CD14-positive monocyte (primary cell): ENCODE measurements around the gene TMEM164. TPM values are rescaled to one million over a fixed set of nuclear protein-coding genes. Genes with fewer than 3 reads are reported as not detected.
"Not testable (repeated sequence)": the region's sequence is repeated elsewhere in the genome, so short reads cannot be mapped to it uniquely, and the experiment has no call there.

Experiments used
- DNase-seq, 3 donors: peaks; one replicate each; pipeline ENCODE4 v3.0.0-alpha.2; 2011 to 2022
- H2AFZ ChIP-seq: 2 replicates; pipeline ENCODE4 v1.6.0; 2012; ENCODE audit warnings: mild to moderate bottlenecking, low read depth, low read length, inconsistent platforms; ENCODE audit not compliant: insufficient read depth, poor library complexity, severe bottlenecking
- H3K27ac ChIP-seq, 2 donors: 1 replicate in 1 of 2; 2 replicates in 1 of 2; pipeline ENCODE4 v1.5.1; 2012 to 2013; ENCODE audit warnings: low read length in 2 of 2, control low read depth in 1 of 2, inconsistent platforms in 1 of 2, low read depth in 1 of 2, mild to moderate bottlenecking in 1 of 2
- H3K27me3 ChIP-seq, 2 donors: one replicate each; pipeline versions ENCODE4 v1.6.0 to v1.6.1; 2011 to 2013; ENCODE audit warnings: low read length in 2 of 2; ENCODE audit not compliant: control insufficient read depth in 2 of 2, insufficient read depth in 2 of 2
- H3K36me3 ChIP-seq, 2 donors: replicated peaks in 1 of 2; 1 replicate in 1 of 2; 2 replicates in 1 of 2; pipeline versions ENCODE4 v1.5.1 to v1.6.1; 2012 to 2013; ENCODE audit warnings: low read length in 2 of 2, control low read depth in 1 of 2, inconsistent platforms in 1 of 2, mild to moderate bottlenecking in 1 of 2; ENCODE audit not compliant: insufficient read depth in 2 of 2, control insufficient read depth in 1 of 2
- H3K4me1 ChIP-seq, 2 donors: 1 replicate in 1 of 2; 2 replicates in 1 of 2; pipeline versions ENCODE4 v1.5.1 to v1.6.1; 2012 to 2013; ENCODE audit warnings: low read length in 2 of 2, control low read depth in 1 of 2, inconsistent platforms in 1 of 2, mild to moderate bottlenecking in 1 of 2, moderate library complexity in 1 of 2; ENCODE audit not compliant: insufficient read depth in 2 of 2, control insufficient read depth in 1 of 2
- H3K4me2 ChIP-seq: replicated peaks from 2 replicates; pipeline ENCODE3; 2012; ENCODE audit warnings: low read length, moderate library complexity, mild to moderate bottlenecking; ENCODE audit not compliant: poor library complexity, severe bottlenecking; ENCODE audit errors: extremely low read depth
- H3K4me3 ChIP-seq, 3 experiments: fragments of 200-600 bp in 1 of 3; sonication (generic) in 1 of 3; replicated peaks in 1 of 3; 1 replicate in 2 of 3; 2 replicates in 1 of 3; pipeline ENCODE4 v1.5.1; 2011 to 2013; ENCODE audit warnings: low read length in 3 of 3, mild to moderate bottlenecking in 3 of 3, control low read depth in 2 of 3, low read depth in 2 of 3, inconsistent platforms in 1 of 3, moderate library complexity in 1 of 3
- H3K79me2 ChIP-seq: 2 replicates; pipeline ENCODE4 v1.6.0; 2012; ENCODE audit warnings: mild to moderate bottlenecking, control low read depth, inconsistent platforms, low read length, moderate library complexity; ENCODE audit not compliant: insufficient read depth
- H3K9ac ChIP-seq: 2 replicates; pipeline ENCODE4 v1.6.0; 2017; ENCODE audit warnings: low read length, mild to moderate bottlenecking; ENCODE audit not compliant: insufficient read depth, poor library complexity, severe bottlenecking
- H3K9me3 ChIP-seq, 2 donors: replicated peaks in 1 of 2; 1 replicate in 1 of 2; 2 replicates in 1 of 2; pipeline versions ENCODE4 v1.5.1 to v1.6.1; 2012 to 2013; ENCODE audit warnings: low read length in 2 of 2, control low read depth in 1 of 2; ENCODE audit not compliant: control insufficient read depth in 1 of 2, insufficient read depth in 1 of 2
- H4K20me1 ChIP-seq: 2 replicates; pipeline ENCODE4 v1.6.0; 2012; ENCODE audit warnings: mild to moderate bottlenecking, low read length, control low read depth, moderate library complexity; ENCODE audit not compliant: insufficient read depth
- H3K27ac Mint-ChIP-seq, 7 donors: one replicate each; pipeline ENCODE4 v1.8.0; 2020; ENCODE audit warnings: mild to moderate bottlenecking in 7 of 7, mixed read lengths in 7 of 7, moderate library complexity in 6 of 7, inconsistent platforms in 2 of 7
- H3K27me3 Mint-ChIP-seq, 3 donors: one replicate each; pipeline ENCODE4 v1.8.0; 2021 to 2022; ENCODE audit warnings: low read depth in 3 of 3, mild to moderate bottlenecking in 3 of 3, mixed read lengths in 3 of 3, moderate library complexity in 3 of 3, inconsistent platforms in 1 of 3
- H3K36me3 Mint-ChIP-seq, 2 donors: one replicate each; pipeline ENCODE4 v1.8.0; 2020; ENCODE audit warnings: mixed read lengths in 2 of 2, inconsistent platforms in 1 of 2, mild to moderate bottlenecking in 1 of 2
- H3K4me1 Mint-ChIP-seq: one replicate; pipeline ENCODE4 v1.8.0; 2020; ENCODE audit warnings: mild to moderate bottlenecking, mixed read lengths
- H3K4me3 Mint-ChIP-seq, 2 donors: one replicate each; pipeline ENCODE4 v1.8.0; 2020; ENCODE audit warnings: mild to moderate bottlenecking in 2 of 2, mixed read lengths in 2 of 2, moderate library complexity in 1 of 2
- H3K9me3 Mint-ChIP-seq, 7 donors: one replicate each; pipeline ENCODE4 v1.8.0; 2020 to 2022; ENCODE audit warnings: mixed read lengths in 7 of 7, mild to moderate bottlenecking in 6 of 7, moderate library complexity in 6 of 7, inconsistent platforms in 2 of 7
- WGBS: methylation state at CpG from one replicate; pipeline ENCODE4 v1.1.5; 2013; ENCODE audit warnings: missing lambda C conversion rate; ENCODE audit not compliant: insufficient coverage; 5-methylcytosine and 5-hydroxymethylcytosine counted together
- intact Hi-C, 2 donors: fragments of 100-400 bp; cut with micrococcal nuclease; formaldehyde crosslinking; loops; one replicate each; pipeline versions ENCODE4 v1.15.0 to v1.15.1; 2023
- polyA plus RNA-seq, 3 donors: library from polyadenylated mRNA; depleted of rRNA in 1 of 3; unstranded in 2 of 3; stranded (reverse) in 1 of 3; fragments of 300-500 nt in 2 of 3; fragments of >200 nt in 1 of 3; fragmentation: Illumina TruSeq in 2 of 3; gene quantifications; 1 replicate in 2 of 3; 2 replicates in 1 of 3; pipeline ENCODE4 v1.2.3, GENCODE V29; 2012 to 2021
- TF ChIP-seq, protein P1 (sequence below): fragments of 200-600 bp; IDR thresholded peaks from one replicate; pipeline ENCODE4 v1.8.0; 2022; ENCODE audit warnings: antibody characterized with exemption, mild to moderate bottlenecking

Gene TMEM164
- polyA plus RNA-seq, 3 donors: 5.3 to 39.5 (median 7.3) TPM

DNA sequence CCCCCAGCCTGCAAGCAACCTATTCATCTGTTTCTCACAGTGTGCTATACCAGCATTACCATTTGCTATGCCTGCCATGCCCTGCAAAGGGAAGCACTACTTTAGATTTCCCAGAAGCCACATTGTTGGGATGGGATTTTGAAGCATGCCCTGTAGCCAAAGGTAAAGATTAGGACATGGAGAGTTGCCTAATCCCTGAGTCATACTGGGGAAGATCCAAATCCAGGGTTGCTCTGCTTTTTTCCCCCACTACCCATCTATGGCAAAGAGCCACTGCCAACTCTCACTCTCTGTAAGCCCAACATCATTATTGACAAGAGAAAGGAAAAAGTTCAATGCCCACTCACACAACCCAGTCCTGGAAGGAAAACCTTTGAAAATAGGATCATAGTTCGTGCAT is 36.7 kb upstream of the TMEM164 start:
- no peaks in the 10 kb centered on the region for H4K20me1 ChIP-seq
- H3K4me1 ChIP-seq: no peaks in the 10 kb centered on the region
- H3K36me3 Mint-ChIP-seq: no peaks in the 10 kb centered on the region
- H3K27me3 ChIP-seq: peaks cover 0 to 2% of the 10 kb centered on the region in 2 donors
- no peak overlapping the region for H3K4me3 Mint-ChIP-seq
- H3K79me2 ChIP-seq: no peaks in the 10 kb centered on the region
- no peak overlapping the region for H2AFZ ChIP-seq
- TF ChIP-seq, protein P1, sequence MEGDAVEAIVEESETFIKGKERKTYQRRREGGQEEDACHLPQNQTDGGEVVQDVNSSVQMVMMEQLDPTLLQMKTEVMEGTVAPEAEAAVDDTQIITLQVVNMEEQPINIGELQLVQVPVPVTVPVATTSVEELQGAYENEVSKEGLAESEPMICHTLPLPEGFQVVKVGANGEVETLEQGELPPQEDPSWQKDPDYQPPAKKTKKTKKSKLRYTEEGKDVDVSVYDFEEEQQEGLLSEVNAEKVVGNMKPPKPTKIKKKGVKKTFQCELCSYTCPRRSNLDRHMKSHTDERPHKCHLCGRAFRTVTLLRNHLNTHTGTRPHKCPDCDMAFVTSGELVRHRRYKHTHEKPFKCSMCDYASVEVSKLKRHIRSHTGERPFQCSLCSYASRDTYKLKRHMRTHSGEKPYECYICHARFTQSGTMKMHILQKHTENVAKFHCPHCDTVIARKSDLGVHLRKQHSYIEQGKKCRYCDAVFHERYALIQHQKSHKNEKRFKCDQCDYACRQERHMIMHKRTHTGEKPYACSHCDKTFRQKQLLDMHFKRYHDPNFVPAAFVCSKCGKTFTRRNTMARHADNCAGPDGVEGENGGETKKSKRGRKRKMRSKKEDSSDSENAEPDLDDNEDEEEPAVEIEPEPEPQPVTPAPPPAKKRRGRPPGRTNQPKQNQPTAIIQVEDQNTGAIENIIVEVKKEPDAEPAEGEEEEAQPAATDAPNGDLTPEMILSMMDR: no peak
- H3K27ac ChIP-seq: no peak overlapping the region
- WGBS: no CpG with 5 or more reads among the region's 1 CpG
- H3K27me3 Mint-ChIP-seq: peaks cover 0 to 23% (median 2%) of the 10 kb centered on the region in 3 donors
- no peak for DNase-seq
- H3K36me3 ChIP-seq: no peaks in the 10 kb centered on the region
- no peak overlapping the region for H3K9ac ChIP-seq
- H3K9me3 ChIP-seq: no peaks in the 10 kb centered on the region
- H3K4me2 ChIP-seq: no peak overlapping the region
- H3K4me3 ChIP-seq: no peak overlapping the region
- intact Hi-C loops: no loop called here
- H3K27ac Mint-ChIP-seq: no peak overlapping the region
- peaks cover 0 to 2% (median 0%) of the 10 kb centered on the region in 7 donors for H3K9me3 Mint-ChIP-seq
- no peaks in the 10 kb centered on the region for H3K4me1 Mint-ChIP-seq

DNA sequence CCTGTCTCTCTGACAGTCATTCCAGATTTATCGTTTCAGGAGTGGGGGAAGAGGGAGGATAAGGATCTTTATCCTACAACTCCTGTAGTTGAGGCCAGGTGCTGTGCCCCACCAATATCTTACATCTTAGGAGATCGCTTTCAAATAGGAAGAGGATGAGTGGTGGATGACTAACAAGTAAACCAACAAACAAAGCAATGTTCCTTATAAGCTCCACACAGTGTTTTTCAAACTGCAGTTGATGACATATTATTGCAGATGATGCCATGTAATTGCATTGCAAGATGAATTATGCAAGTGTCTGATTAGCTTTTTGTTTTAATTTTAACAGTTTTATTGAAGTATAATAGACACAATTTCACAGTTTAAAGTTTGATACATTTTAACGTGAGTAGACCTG is 35.8 kb upstream of the TMEM164 start:
- no peak overlapping the region for H3K4me3 ChIP-seq
- no peak overlapping the region for H3K9ac ChIP-seq
- H3K9me3 Mint-ChIP-seq: peaks cover 0 to 2% (median 0%) of the 10 kb centered on the region in 7 donors
- intact Hi-C loops: no loop called here
- TF ChIP-seq, protein P1: no peak
- no peaks in the 10 kb centered on the region for H4K20me1 ChIP-seq
- no peaks in the 10 kb centered on the region for H3K36me3 Mint-ChIP-seq
- H3K27ac ChIP-seq: no peak overlapping the region
- H3K79me2 ChIP-seq: no peaks in the 10 kb centered on the region
- H3K27me3 ChIP-seq: peaks cover 0 to 2% of the 10 kb centered on the region in 2 donors
- no peaks in the 10 kb centered on the region for H3K9me3 ChIP-seq
- H3K4me2 ChIP-seq: no peak overlapping the region
- no peak for DNase-seq
- H2AFZ ChIP-seq: no peak overlapping the region
- H3K36me3 ChIP-seq: no peaks in the 10 kb centered on the region
- peaks cover 0 to 20% (median 2%) of the 10 kb centered on the region in 3 donors for H3K27me3 Mint-ChIP-seq
- no peak overlapping the region for H3K4me3 Mint-ChIP-seq
- no peak overlapping the region for H3K27ac Mint-ChIP-seq
- H3K4me1 Mint-ChIP-seq: no peaks in the 10 kb centered on the region
- no peaks in the 10 kb centered on the region for H3K4me1 ChIP-seq
- WGBS: no CpG with 5 or more reads among the region's 3 CpGs

DNA sequence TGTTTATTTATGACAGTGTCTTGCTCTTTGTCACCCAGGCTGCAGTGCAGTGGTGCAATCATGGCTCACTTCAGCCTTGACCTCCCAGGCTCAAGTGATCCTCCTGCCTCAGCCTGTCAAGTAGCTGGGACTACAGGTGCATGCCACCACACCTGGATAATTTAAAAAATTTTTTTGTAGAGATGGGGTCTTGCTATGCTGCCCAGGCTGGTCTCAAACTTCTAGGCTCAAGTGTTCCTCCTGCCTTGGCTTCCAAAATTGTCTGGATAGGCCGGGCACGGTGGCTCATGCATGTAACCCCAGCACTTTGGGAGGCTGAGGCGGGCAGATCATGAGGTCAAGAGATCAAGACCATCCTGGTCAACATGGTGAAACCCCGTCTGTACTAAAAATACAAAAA is 32.1 kb upstream of the TMEM164 start:
- H4K20me1 ChIP-seq, H3K4me3 Mint-ChIP-seq, H3K9me3 ChIP-seq, H3K27ac ChIP-seq, H3K4me1 Mint-ChIP-seq, H3K4me1 ChIP-seq, H3K9ac ChIP-seq, H3K27ac Mint-ChIP-seq, H3K4me2 ChIP-seq, H3K9me3 Mint-ChIP-seq, H3K27me3 ChIP-seq, H3K4me3 ChIP-seq, intact Hi-C loops, DNase-seq, H3K36me3 Mint-ChIP-seq, H3K79me2 ChIP-seq, H2AFZ ChIP-seq, H3K36me3 ChIP-seq: not testable (repeated sequence)
- H3K27me3 Mint-ChIP-seq: peaks cover 0 to 18% (median 2%) of the 10 kb centered on the region in 3 donors
- WGBS: 100% methylated on average over 2 of the region's 4 CpGs
